AG09309 (cell line): ENCODE data around the gene NLRP3.

Experiments used
- DNase-seq: peaks from one replicate; pipeline ENCODE4 v3.0.0-alpha.2; 2010; ENCODE audit warnings: low read depth
- H3K4me3 ChIP-seq: 2 replicates; pipeline ENCODE4 v1.5.1; 2011; ENCODE audit warnings: mild to moderate bottlenecking, low read depth, low read length, moderate library complexity; ENCODE audit not compliant: control insufficient read depth
- CTCF ChIP-seq: IDR thresholded peaks from 2 replicates; pipeline ENCODE4 v1.5.1; 2011; ENCODE audit warnings: mild to moderate bottlenecking, low read depth, low read length, inconsistent platforms; ENCODE audit not compliant: insufficient read depth, control insufficient read depth; ENCODE audit errors: missing control alignments

NLRP3 gene

DNA sequence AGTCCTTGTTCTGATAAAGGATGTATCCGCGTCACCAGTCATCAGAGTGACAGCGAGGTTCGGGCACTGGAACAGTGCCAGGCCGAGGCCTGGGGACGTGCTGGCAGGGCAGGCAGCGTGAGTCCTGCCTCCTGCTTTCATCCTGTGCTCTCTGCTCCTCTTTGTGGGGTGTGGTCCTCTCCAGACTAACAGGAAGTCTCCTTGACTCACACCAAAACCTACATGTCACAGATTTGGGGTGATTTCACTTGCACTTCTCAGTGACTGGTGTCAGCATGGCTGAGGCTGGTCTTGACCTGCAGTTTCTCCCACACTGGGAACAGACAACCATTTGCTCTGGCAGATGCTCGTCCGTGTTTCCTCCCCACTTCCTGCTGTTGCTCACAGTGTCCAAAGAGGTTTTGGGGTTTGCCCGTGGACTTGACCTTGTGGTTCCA is 8.8 kb upstream of the NLRP3 start:
- no peak for DNase-seq
- no peak overlapping the region for H3K4me3 ChIP-seq
- TF ChIP-seq CTCF, result no peak

- DNase-seq, result no peak
- H3K4me3 ChIP-seq, result no peak overlapping the region
Measured at GRCh38 chr1:247408100-247408499, 7.9 kb upstream of the NLRP3 start.

DNA sequence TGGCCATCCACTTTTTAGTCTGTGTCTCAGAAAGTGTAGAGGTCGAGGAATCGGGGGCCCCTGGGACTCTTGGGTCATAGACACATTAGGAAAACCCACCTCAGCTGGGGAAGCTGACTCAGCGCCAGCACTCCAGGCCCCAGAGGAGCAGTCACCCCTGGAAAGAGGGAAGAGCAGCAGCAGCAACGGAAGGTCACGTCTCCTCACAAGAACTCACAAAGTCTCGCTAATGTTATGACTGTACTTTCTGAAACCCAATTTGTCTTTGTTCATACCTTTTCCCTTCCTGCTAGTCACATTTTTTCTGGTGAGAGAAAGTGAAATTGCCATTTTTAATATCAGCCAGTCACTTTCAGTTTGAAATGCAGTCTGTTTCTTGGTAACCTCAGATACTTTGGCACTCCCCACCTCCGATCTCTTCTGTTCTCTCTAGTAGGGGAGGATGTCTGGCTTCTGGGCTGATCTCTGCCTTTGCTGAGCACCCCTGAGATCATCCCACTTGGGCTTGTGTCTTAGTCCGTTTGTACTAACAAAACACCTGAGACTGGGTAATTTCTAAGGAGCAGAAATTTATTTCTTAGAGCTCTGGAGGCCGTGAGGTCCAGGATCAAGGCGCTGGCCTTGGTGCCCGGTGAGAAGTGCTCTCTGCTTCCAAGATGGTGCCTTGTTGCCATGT is 6.0 kb upstream of the NLRP3 start:
- DNase-seq, result no peak
- no peak for TF ChIP-seq CTCF
- H3K4me3 ChIP-seq, result no peak overlapping the region

More at GRCh38 chr1:247408100-247408499, 7.9 kb upstream of the NLRP3 start:
- TF ChIP-seq CTCF, result no peak

DNA sequence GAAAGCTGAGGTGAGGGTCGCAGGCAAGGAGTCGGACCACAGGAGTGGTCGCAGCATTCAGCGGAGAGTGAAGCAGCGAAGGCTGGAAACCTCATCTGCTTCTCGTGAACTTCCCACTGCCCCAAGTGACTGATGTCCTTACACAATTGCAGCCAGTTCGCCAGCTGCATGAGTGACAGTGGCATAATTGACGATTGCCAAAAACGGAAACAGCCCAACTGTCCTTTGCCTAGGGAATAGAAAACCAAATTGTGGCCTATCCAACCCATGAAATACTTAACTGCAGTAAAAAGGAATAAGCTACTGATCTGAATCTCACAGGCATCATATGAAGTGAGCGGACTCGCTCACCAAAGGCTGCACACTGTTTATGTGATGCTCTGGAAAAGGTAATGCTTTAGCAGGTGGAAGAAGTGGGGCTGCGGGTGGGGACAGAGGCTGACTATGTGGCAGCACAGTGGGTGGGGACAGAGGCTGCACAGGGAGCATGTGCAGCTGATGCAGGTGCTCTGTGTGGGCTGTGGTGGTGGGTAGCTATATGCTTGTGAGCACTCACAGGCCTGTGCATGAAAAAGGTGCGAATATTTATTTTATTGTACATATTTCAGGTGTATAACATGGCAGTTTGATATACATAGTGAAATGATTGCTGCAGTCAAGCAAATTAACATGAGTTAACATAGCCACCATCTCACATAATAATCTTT is 4.2 kb upstream of the NLRP3 start:
- H3K4me3 ChIP-seq, result no peak overlapping the region
- no peak for DNase-seq
- no peak for TF ChIP-seq CTCF

DNA sequence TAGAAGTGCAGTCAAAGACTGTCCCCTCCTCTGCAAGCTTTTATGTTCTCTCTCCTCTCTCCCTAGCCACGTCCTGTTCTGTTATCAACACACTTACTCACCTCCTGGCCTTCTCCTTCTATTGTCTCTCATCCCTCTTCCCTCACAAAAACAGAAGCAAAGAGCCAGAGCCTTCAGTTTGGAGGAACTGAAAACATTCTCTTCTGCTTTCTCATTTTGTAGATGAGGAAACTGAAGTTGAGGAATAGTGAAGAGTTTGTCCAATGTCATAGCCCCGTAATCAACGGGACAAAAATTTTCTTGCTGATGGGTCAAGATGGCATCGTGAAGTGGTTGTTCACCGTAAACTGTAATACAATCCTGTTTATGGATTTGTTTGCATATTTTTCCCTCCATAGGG is 1.9 kb downstream of the NLRP3 start:
- no peak for TF ChIP-seq CTCF
- no peak for DNase-seq
- H3K4me3 ChIP-seq, result no peak overlapping the region

- no peak overlapping the region for H3K4me3 ChIP-seq
- DNase-seq, result no peak
- no peak for TF ChIP-seq CTCF
Measured at GRCh38 chr1:247419336-247419735, 3.4 kb downstream of the NLRP3 start.
